Smooth muscle cell (in vitro differentiated cells): Measurements from ENCODE around the gene EIF3K. TPM values are rescaled to one million over a fixed set of nuclear protein-coding genes. Genes with fewer than 3 reads are reported as not detected.

ENCODE experiments used
- DNase-seq: peaks from one replicate; lab custom pipeline; 2025; ENCODE audit not compliant: unreplicated experiment; lab: John Stamatoyannopoulos, UW
- H2AFZ ChIP-seq: fragments of 200-600 bp; sonication (generic); 2 replicates; pipeline ENCODE4 v1.6.0; 2016; ENCODE audit warnings: antibody characterized with exemption, low read depth, mild to moderate bottlenecking
- H3F3A ChIP-seq: fragments of 200-600 bp; sonication (generic); 2 replicates; pipeline ENCODE4 v1.6.0; 2017; ENCODE audit warnings: antibody characterized with exemption, low read depth
- H3K27ac ChIP-seq: fragments of 200-600 bp; sonication (generic); 2 replicates; pipeline ENCODE4 v1.5.1; 2016; ENCODE audit warnings: low read depth, mild to moderate bottlenecking
- H3K27me3 ChIP-seq: fragments of 200-600 bp; sonication (generic); 2 replicates; pipeline ENCODE4 v1.6.1; 2016; ENCODE audit warnings: low read depth, mild to moderate bottlenecking
- H3K36me3 ChIP-seq: fragments of 200-600 bp; sonication (generic); 2 replicates; pipeline ENCODE4 v1.5.1; 2016; ENCODE audit warnings: low read depth
- H3K4me1 ChIP-seq: fragments of 200-600 bp; sonication (generic); 2 replicates; pipeline ENCODE4 v1.5.1; 2016; ENCODE audit warnings: low read depth
- H3K4me2 ChIP-seq: fragments of 200-600 bp; sonication (generic); 2 replicates; pipeline ENCODE4 v1.6.0; 2016; ENCODE audit warnings: mild to moderate bottlenecking
- H3K4me3 ChIP-seq: fragments of 200-600 bp; sonication (generic); 2 replicates; pipeline ENCODE4 v1.5.1; 2016; ENCODE audit warnings: mild to moderate bottlenecking
- H3K79me2 ChIP-seq: fragments of 200-600 bp; sonication (generic); 2 replicates; pipeline ENCODE4 v1.6.0; 2016; ENCODE audit warnings: low read depth, mild to moderate bottlenecking
- H3K9ac ChIP-seq: fragments of 200-600 bp; sonication (generic); 2 replicates; pipeline ENCODE4 v1.6.0; 2016; ENCODE audit warnings: low read depth
- H3K9me3 ChIP-seq: fragments of 200-600 bp; sonication (generic); replicated peaks from 2 replicates; pipeline ENCODE4 v1.5.1; 2016; ENCODE audit warnings: low read depth
- H4K20me1 ChIP-seq: fragments of 200-600 bp; sonication (generic); 2 replicates; pipeline ENCODE4 v1.6.0; 2016; ENCODE audit warnings: low read depth
- CTCF ChIP-seq: fragments of 200-600 bp; sonication (generic); IDR thresholded peaks from 2 replicates; pipeline ENCODE4 v1.5.1; 2017; ENCODE audit warnings: borderline replicate concordance, mild to moderate bottlenecking, antibody characterized with exemption; ENCODE audit not compliant: insufficient read depth, poor library complexity, severe bottlenecking
- WGBS: methylation state at CpG from one replicate; pipeline ENCODE4 v1.1.7; 2016; ENCODE audit warnings: low lambda C conversion rate; 5-methylcytosine and 5-hydroxymethylcytosine counted together
- polyA plus RNA-seq: library from polyadenylated mRNA; unstranded; fragments of >200 nt; fragmentation: Nextera tagmentation; extraction: Ambion mirVana; gene quantifications from 2 replicates; pipeline ENCODE4 v1.2.1, GENCODE V29; 2016
- total RNA-seq: library from RNA; depleted of rRNA; stranded (reverse); fragments of >200 nt; gene quantifications from 2 replicates; pipeline ENCODE4 v1.2.3, GENCODE V29; 2014

The EIF3K gene
- total and polyA plus RNA-seq, 2 experiments from 2014 or later: 178 to 334 TPM

- H3K27ac ChIP-seq: peak overlapping the region; percentile 100
- peaks cover 87% of the 10 kb centered on the region for H3K79me2 ChIP-seq
- 25% methylated on average over 18 of the region's 19 CpGs for WGBS
- peaks cover 52% of the 10 kb centered on the region for H3F3A ChIP-seq
- no peak overlapping the region for H2AFZ ChIP-seq
- H3K27me3 ChIP-seq: no peaks in the 10 kb centered on the region
- peak overlapping the region; percentile 73 for H3K4me2 ChIP-seq
- H3K9me3 ChIP-seq: no peaks in the 10 kb centered on the region
- peaks cover 80% of the 10 kb centered on the region for H3K4me1 ChIP-seq
- no peak for TF ChIP-seq CTCF
- H3K36me3 ChIP-seq: no peaks in the 10 kb centered on the region
- H3K9ac ChIP-seq: peak overlapping the region; percentile 75
- peaks cover 52% of the 10 kb centered on the region for H4K20me1 ChIP-seq
- H3K4me3 ChIP-seq: no peak overlapping the region
- no peak for DNase-seq
Observed at GRCh38 chr19:38665950-38666662, 47.1 kb downstream of the EIF3K start.

GRCh38 chr19:38666663-38667511 lies 47.9 kb downstream of the EIF3K start:
- no peak for TF ChIP-seq CTCF
- H3K9ac ChIP-seq: peak overlapping the region; percentile 75
- peaks cover 81% of the 10 kb centered on the region for H3K4me1 ChIP-seq
- no peak overlapping the region for H3K4me3 ChIP-seq
- peaks cover 52% of the 10 kb centered on the region for H4K20me1 ChIP-seq
- DNase-seq: no peak
- peaks cover 87% of the 10 kb centered on the region for H3K79me2 ChIP-seq
- H3F3A ChIP-seq: peaks cover 49% of the 10 kb centered on the region
- no peak overlapping the region for H2AFZ ChIP-seq
- H3K27ac ChIP-seq: peak overlapping the region; percentile 100
- H3K4me2 ChIP-seq: peak overlapping the region; percentile 73
- WGBS: 8% methylated on average over 10 of the region's 10 CpGs
- H3K36me3 ChIP-seq: no peaks in the 10 kb centered on the region
- H3K9me3 ChIP-seq: no peaks in the 10 kb centered on the region
- no peaks in the 10 kb centered on the region for H3K27me3 ChIP-seq

- Histone ChIP-seq H3K27ac (peak overlapping the region; percentile 100), H4K20me1 (peaks cover 46% of the 10 kb centered on the region), H3K79me2 (peaks cover 87% of the 10 kb centered on the region), H3K4me2 (peak overlapping the region; percentile 73), H3F3A (peaks cover 47% of the 10 kb centered on the region), H3K4me1 (peaks cover 76% of the 10 kb centered on the region), H3K9ac (peak overlapping the region; percentile 71), H3K4me3 (no peak overlapping the region), H2AFZ (no peak overlapping the region), H3K27me3 (no peaks in the 10 kb centered on the region), H3K36me3 (no peaks in the 10 kb centered on the region), H3K9me3 (no peaks in the 10 kb centered on the region)
- WGBS: 17% methylated on average over 8 of the region's 8 CpGs
- DNase-seq: no peak
- no peak for TF ChIP-seq CTCF
Observed at GRCh38 chr19:38667661-38668171, 48.7 kb downstream of the EIF3K start.
